Hematopoietic multipotent progenitor cell treated with erythropoietin and hydrocortisone succinate and interleukin-3 and kit ligand, for 17 days (in vitro differentiated cells): Measurements from ENCODE around the gene ZNF888.
"Not testable (repeated sequence)": the region's sequence is repeated elsewhere in the genome, so short reads cannot be mapped to it uniquely, and the experiment has no call there.

Experiments used
- DNase-seq: peaks from one replicate; pipeline ENCODE4 v3.0.0-alpha.2; 2015; ENCODE audit warnings: low spot score

The ZNF888 gene

GRCh38 chr19:52872996-52873395 lies 50.2 kb downstream of the ZNF888 start:
- not testable (repeated sequence) for DNase-seq

GRCh38 chr19:52871466-52871865 lies 51.8 kb downstream of the ZNF888 start:
- no peak for DNase-seq

- DNase-seq, result not testable (repeated sequence)
Measured at GRCh38 chr19:52868031-52868430, 55.2 kb downstream of the ZNF888 start.

GRCh38 chr19:52857378-52858191 lies 65.6 kb downstream of the ZNF888 start, which contains the start of gene ZNF468:
Gene ZNF468, minus strand, starts transcription at chr19:52857619. Its CDS starts 3,347 bp downstream, at chr19:52854272.
- DNase-seq, result peak; percentile 49

- DNase-seq, result not testable (repeated sequence)
Measured at GRCh38 chr19:52856540-52857377, 66.5 kb downstream of the ZNF888 start.
